Suprapubic skin (tissue), 4 donors: ENCODE results near the gene SPDYE3.
"Not testable (repeated sequence)": the region's sequence is repeated elsewhere in the genome, so short reads cannot be mapped to it uniquely, and the experiment has no call there.

Experiments
- EP300 ChIP-seq: sonication (generic); formaldehyde crosslinking; IDR thresholded peaks from one replicate; pipeline ENCODE4 v1.6.1; 2017; ENCODE audit warnings: antibody characterized with exemption
- POLR2AphosphoS5 ChIP-seq, 3 donors: sonication (generic); formaldehyde crosslinking; IDR thresholded peaks; one replicate each; pipeline ENCODE4 v1.6.1; 2017; ENCODE audit warnings: antibody characterized with exemption in 3 of 3
- TF ChIP-seq, protein P1 (sequence below), 2 donors: fragments of 200-600 bp in 1 of 2; fragments of 450-650 bp in 1 of 2; sonication (generic) in 1 of 2; IDR thresholded peaks; one replicate each; pipeline ENCODE4 v1.5.1; 2016 to 2019; ENCODE audit warnings: antibody characterized with exemption in 2 of 2, mild to moderate bottlenecking in 1 of 2, moderate library complexity in 1 of 2

DNA sequence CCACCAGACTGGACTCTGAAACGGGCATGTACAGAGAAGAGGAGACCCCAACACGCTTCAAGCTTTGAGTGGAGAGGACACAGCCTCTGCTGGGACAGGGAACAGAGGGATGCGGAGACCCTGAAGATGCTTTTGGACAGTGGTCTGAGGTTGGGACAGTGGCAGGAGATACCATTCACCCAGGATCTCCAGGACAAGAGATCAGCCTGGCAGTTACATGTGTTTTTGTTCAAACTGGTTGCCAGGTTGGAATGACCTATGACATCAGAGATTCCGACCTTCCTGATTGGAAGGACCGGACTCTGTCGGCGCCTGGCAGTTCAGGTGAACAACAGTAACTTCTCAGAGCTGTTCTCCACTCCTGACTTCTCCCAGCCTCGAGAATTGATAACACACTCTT, at the start of gene SPDYE3:
- TF ChIP-seq, protein P1, sequence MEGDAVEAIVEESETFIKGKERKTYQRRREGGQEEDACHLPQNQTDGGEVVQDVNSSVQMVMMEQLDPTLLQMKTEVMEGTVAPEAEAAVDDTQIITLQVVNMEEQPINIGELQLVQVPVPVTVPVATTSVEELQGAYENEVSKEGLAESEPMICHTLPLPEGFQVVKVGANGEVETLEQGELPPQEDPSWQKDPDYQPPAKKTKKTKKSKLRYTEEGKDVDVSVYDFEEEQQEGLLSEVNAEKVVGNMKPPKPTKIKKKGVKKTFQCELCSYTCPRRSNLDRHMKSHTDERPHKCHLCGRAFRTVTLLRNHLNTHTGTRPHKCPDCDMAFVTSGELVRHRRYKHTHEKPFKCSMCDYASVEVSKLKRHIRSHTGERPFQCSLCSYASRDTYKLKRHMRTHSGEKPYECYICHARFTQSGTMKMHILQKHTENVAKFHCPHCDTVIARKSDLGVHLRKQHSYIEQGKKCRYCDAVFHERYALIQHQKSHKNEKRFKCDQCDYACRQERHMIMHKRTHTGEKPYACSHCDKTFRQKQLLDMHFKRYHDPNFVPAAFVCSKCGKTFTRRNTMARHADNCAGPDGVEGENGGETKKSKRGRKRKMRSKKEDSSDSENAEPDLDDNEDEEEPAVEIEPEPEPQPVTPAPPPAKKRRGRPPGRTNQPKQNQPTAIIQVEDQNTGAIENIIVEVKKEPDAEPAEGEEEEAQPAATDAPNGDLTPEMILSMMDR (IDR thresholded peaks at IDR 0.05), result not testable (repeated sequence)
- TF ChIP-seq EP300; POLR2AphosphoS5 (IDR thresholded peaks at IDR 0.05): not testable (repeated sequence)
